C4-2B (cell line): ENCODE results near the gene TRIM37.

Experiments used
- H3K27ac ChIP-seq: fragments of 450-650 bp; 2 replicates; pipeline ENCODE4 v1.5.1; 2017
- CTCF ChIP-seq: fragments of 450-650 bp; conservative IDR thresholded peaks from 2 replicates; pipeline ENCODE4 v1.5.1; 2017; ENCODE audit warnings: mild to moderate bottlenecking
- ZFX ChIP-seq: fragments of 450-650 bp; IDR thresholded peaks from 2 replicates; pipeline ENCODE4 v1.6.1; 2017

Gene TRIM37

GRCh38 chr17:59108400-59109102 is 1.9 kb upstream of the TRIM37 start:
- H3K27ac ChIP-seq: no peak overlapping the region
- no peak for TF ChIP-seq CTCF
- no peak for TF ChIP-seq ZFX

DNA sequence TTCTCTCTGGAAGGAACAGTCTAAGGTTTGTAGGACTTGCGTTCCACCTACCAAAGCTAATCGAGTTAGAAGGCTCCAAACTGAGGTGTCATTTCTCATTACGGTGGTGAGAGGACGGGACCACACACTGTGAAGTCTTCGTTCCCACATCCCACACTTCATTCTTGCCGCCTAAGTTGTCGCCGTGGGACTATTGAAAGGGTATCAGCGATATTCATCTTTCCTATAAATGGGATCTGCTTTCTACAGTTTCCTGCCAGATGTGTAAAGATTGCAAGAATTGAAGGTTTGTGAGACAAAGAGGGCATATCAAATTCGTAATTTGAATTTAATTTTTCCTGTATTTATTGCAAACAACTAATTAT is 608 bp upstream of the TRIM37 start:
- TF ChIP-seq ZFX: no peak
- no peak for TF ChIP-seq CTCF
- H3K27ac ChIP-seq: peak overlapping the region; percentile 92

DNA sequence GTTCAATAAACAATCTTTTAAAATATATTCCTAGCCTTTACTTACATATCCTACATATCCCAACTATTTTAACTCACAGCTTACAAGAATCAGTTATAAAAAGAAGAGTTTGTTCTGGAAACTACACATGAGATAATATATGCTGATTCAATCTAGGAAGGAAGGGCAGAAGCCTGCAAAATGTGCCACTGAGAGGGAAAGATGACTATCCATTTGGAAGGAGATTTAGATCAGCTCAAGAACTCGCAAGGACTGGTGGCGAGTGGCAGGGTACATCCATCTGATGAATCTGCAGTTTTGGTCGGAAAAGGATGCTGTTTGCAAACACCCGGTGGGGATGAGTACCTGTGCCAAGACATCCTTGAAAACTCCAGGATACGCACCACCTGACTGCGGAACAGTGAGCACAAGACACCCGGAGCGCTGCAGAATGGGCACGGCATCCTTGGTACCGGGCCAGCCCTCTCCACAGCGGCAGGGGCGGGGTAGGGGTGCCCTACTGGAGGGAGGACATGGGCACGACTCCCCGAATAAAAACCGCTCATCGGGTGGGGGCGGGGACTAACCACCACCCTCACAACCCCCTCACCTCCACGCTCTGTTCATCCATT is 723 bp downstream of the TRIM37 start:
- no peak for TF ChIP-seq CTCF
- H3K27ac ChIP-seq: peak overlapping the region; percentile 92

- TF ChIP-seq CTCF (no peak), ZFX (no peak)
Observed at GRCh38 chr17:59101178-59101577, 5.5 kb downstream of the TRIM37 start.

DNA sequence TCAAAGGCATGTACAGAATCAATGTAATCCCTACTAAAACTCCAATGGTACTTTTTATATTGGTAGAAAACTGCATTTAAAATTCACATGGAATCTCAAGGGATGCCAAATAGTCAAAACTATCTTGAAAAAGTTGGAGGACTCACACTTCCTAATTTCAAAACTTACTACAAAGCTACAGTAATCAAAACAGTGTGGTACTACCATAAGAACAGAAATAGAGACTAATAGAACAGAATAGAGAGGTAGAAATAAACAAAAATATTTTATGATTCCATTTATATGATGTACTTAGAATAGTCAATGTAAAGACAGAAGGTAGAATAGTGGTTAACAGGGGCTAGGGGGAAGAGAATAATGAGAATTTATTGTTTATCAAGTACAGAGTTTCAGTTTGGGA is 8.8 kb downstream of the TRIM37 start:
- TF ChIP-seq CTCF: no peak
- no peak for TF ChIP-seq ZFX
- no peak overlapping the region for H3K27ac ChIP-seq

More at GRCh38 chr17:59101178-59101577, 5.5 kb downstream of the TRIM37 start:
- no peak overlapping the region for H3K27ac ChIP-seq

DNA sequence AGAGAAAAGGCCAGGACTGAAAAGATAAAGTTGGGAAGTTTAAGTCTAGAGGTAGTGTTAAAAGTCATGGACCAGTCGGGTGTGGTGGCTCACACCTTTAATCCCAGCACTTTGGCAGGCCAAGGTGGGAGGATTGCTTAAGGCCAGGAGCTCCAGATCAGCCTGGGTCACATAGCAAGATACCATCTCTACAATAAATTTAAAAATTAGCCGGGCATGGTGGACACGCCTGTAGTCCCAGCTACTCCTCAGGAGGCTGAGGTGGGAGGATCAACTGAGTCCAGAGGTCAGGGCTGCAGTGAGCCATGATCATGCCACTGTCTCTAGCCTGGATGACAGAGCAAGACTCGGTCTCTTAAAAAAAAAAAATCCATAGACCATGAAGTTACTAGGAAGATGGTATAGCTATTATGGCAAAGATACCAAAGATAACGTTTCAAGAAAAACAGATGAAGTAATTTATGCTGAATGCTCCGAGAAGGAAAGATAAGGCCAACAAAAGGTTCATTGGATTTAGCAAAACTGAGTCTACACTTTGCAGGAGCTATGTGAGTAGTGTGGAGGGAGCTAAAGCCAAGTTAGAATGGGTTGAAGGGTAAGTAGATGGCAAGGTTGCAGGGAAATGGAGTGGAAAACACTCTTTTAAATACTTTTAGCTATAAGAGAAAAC is 11.7 kb downstream of the TRIM37 start:
- H3K27ac ChIP-seq: no peak overlapping the region
- TF ChIP-seq CTCF (no peak), ZFX (no peak)

GRCh38 chr17:59093702-59094231 is 12.9 kb downstream of the TRIM37 start:
- no peak overlapping the region for H3K27ac ChIP-seq
- no peak for TF ChIP-seq ZFX
- no peak for TF ChIP-seq CTCF
